HTERT RPE-1 (cell line): ENCODE results near the gene KLHL8.

Experiments used
- in situ Hi-C: fragments of 300-500 bp; cut with MboI; formaldehyde crosslinking; loops from 4 replicates; pipeline ENCODE4 v1.14.3; 2020; ENCODE audit warnings: low sequenced_read_pairs

KLHL8 gene

DNA sequence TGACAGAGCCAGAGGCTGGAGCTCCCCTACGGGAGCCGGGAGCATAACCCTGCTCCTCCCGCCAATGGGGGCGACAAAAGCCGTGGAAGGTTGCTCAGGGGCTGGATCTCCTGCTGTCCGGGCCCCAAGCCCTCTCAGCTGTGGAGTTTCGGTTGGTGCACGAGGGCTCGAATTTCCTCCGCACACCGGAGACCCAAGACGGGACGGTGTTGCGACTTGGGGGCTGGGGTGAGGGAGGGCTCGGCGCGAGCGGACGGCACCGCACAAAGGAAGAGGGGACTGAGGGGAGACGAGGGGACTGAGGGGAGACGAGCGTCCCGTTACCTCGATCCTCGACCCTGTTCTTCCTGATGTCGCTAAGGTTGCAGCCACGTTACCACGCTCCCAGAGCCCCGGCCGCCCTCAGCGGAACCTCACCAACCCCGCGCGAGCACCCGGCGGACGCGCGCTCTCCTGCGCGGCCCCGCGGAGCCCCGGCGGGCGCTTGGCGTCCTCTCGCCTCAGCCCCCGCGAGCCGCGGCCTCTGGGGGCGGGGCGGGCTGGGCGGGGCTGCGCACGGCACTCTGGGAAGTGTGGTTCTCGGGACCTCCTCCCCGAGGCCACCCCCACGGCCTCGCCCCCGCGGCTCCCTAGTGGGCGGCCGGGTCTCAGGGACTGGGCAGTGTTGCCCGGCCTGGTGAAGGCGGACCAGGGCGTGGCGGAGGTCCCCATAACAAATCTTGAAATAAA, at the start of gene KLHL8:
TSS of gene KLHL8 (minus strand) at position 525 of the 729 bp plus-strand sequence. CDS start 25,079 bp downstream, outside the sequence.
- in situ Hi-C loops: no loop called here

DNA sequence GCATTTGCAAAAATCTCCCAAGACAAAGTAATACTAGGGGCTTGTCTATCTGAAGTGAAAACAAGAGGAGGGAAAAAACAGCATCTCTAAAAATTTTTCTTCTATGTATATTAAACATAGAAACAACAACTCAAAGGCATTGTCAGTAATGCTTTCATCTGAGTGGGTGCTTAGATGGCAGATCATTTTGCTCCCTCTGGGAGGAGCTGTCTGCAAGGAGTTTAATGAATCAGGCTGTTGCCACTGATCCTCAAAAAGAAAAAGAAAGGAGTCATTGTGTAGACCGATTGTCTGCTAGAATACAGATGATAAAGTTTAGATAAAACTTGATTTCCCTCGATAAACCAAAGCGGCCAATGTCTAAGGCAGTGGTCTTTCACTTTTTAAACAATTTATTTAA, 49.7 kb upstream of the KLHL8 start:
- in situ Hi-C loops: no loop called here

DNA sequence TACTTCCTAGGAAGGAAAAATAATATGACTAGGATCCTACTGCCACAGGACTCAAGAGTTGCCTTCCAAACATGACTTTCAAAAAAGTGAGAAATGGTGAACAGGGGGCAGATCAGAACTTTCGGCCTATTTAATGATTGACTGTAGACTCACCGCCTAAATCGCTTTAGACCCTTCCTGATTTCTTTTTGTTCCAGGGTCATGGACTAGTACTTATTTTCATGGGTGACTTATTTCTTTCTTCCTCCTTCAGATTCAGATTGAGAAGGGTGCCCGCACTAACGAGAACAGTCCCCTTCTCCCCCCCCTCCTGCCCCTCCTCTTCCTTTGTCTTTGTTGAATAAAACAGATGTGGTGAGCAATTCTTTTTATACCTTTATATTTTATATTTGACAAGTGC, 48.0 kb upstream of the KLHL8 start:
- in situ Hi-C loops: no loop called here

DNA sequence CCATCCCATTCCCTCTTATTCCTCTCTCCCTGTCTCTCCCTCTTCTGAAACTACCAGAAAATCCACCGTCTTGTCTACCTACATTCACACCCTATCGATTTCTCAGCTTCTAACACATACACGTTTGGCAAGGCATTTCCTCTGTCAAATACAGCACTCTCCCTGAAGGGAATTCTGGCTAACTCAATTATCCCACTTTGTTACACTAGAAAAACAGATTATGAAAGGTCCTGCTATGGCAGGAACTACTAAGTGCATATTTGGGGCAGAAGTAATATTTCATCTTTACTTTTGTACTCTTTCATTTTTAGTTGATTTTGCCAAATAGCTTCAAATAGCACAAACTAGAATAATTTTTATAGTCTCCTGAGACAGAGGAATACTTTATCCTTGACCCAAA, 46.6 kb upstream of the KLHL8 start:
- in situ Hi-C loops: no loop called here

- in situ Hi-C loops: no loop called here
These were observed 42.5 kb upstream of the KLHL8 start for GRCh38 chr4:87262886-87263285.

DNA sequence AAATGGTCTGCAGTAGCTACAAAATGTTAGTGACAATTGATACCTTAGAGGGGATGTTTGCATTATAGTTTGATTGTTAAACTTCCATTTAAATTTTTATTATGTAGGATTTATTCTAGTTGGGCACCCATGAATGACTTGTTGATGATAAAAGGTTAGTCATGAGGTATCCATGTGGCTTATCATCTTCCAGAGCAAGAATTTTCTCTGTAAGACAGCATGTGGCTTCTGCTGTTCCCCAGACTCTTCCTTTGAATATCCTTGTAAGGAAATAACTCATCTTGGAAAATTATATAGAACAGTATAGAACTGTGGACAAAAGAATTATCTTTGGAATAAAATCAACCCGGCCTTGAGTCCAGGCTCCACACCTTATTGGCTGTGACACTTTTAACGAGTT, 40.1 kb upstream of the KLHL8 start:
- in situ Hi-C loops: no loop called here

DNA sequence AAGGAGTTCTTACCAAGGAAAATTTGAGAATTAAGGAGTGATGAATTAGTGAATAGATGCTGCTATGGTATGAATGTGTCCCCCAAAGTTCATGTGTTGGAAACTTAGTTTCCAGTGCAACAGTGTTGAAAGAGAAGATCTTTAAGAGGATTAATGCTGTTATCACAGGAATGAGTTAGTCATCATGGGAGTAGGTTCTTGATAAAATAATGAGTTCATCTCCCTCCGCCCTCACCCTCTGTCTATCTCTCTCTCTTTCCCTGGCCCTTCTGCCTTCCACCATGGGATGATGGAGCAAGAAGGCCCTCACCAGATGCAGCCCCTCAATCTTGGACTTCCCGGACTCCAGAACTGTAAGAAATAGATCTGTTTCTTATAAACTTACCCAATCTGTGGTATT, 38.3 kb upstream of the KLHL8 start:
- in situ Hi-C loops: no loop called here

- in situ Hi-C loops: no loop called here
These were observed 37.1 kb upstream of the KLHL8 start for GRCh38 chr4:87257523-87257922.

- in situ Hi-C loops: no loop called here
These were observed 35.3 kb upstream of the KLHL8 start for GRCh38 chr4:87255755-87256154.

DNA sequence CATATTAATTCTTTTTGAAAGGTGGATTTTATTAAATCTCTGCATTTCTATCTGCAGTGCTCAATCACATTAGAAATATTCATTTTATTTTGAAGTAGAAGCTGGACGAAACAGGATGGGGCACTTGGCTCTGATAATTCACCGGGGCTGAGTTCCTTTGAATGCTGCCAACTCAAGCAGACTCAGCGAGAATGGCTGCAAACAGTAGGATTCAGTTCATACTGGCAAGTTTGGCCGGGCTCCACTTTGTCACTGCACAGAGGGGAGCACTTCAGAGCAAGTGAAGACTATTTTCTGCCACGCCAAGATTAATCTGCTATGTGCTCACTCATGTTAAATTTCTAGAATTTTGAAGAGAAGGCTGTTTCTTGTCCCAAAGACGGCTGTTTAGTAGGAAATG, 30.7 kb upstream of the KLHL8 start:
- in situ Hi-C loops: no loop called here

- in situ Hi-C loops: no loop called here
These were observed 29.9 kb upstream of the KLHL8 start for GRCh38 chr4:87250294-87250693.

DNA sequence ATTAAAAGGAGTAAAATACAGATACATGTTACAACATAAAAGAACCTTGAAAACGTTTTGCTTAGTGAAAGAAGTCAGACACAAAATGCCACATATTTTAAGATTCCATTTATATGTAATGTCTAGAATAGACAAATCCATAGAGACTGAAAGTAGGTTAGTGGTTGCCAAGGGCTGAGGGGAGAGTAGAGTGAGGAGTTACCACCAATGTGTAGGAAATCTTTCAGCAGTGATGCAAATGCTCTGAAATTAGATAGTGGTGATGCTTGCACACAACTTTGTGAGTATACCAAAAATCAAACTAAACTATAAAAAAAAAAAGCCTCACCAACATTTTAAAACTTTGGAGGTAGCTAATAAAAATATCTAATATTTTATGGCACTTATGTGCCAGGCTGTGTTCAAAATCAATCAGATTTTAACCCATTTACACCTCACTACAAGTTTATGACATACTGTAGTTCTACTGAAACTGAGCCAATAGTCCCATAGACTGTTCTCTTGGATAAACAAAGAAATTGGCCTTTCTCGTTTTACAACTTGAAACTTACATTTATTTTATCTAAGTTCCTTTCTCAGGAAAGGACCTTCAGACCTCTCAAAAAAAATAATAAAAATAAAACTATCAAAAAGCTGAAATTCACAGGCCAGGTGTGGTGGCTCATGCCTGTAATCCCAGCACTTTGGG, 29.1 kb upstream of the KLHL8 start:
- in situ Hi-C loops: no loop called here

- in situ Hi-C loops: no loop called here
These were observed 23.1 kb upstream of the KLHL8 start for GRCh38 chr4:87243426-87244053.

- in situ Hi-C loops: no loop called here
These were observed 20.9 kb upstream of the KLHL8 start for GRCh38 chr4:87241336-87241735.

- in situ Hi-C loops: no loop called here
These were observed 19.9 kb upstream of the KLHL8 start for GRCh38 chr4:87240341-87240740.

DNA sequence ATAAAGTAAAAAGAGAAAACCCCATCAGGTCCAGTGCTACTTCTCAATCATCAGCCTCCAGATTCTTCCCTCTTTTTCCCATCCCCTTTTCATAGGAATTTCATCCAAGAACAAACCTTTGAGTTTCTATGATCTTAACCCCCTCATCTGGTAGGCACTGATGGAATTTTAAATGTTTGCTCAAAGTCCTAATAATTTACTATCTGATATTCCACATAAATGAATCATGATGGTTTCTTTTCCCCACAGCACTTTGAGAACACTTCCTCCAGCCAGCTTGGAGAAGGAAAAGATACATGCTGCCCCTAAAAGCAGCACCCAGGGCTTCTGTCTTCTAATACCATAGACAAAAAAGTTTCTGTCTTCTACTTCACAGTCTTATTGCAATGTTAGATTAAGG, 19.4 kb upstream of the KLHL8 start:
- in situ Hi-C loops: no loop called here

DNA sequence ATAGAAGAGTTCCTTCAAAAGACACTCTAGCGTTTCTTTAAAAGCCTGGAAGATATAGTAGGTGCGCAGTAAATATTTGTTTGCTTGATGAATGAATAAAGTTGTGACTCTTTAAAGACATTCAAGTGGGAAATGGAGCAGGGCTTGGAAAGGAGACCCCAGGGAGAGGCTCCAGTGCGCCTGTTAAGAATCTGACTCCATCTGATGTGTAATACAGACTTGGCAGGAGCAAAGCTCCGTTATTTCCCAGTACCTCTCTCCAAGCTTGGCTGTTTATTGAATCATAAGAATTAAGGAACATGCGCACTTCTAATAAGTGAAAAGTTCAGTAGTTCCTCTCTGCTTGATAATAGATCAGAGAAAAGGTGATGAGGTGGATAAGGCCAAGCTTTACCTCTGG, 18.8 kb upstream of the KLHL8 start:
- in situ Hi-C loops: no loop called here

GRCh38 chr4:87236861-87237260, 16.4 kb upstream of the KLHL8 start:
- in situ Hi-C loops: no loop called here

DNA sequence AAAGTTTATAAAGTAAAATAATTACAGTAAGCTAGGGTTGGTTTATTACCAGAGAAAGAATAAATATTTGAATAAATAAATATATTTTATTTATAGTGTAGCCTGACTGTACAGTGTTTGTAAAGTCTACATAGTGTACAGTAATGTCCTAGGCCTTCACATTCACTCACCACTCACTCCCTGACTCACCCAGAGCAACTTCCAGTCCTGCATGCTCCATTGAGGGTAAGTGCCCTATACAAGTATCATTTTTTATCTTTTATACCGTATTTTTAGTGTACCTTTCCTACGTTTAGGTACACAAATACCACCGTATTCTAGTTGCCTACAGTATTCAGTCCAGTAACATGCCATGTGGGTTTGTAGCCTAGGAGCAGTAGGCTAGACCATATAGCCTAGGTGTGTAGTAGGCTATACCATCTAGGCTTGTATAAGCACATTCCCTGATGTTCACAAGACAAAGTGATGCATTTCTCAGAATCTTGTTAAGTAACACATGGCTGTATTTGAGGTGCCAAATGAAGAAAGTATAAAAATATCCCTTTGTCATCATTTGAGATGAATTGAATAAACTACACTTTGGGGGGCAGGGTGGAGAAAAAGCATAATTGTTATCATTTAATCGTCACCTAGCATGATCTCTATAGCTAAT, 14.7 kb upstream of the KLHL8 start:
- in situ Hi-C loops: no loop called here

DNA sequence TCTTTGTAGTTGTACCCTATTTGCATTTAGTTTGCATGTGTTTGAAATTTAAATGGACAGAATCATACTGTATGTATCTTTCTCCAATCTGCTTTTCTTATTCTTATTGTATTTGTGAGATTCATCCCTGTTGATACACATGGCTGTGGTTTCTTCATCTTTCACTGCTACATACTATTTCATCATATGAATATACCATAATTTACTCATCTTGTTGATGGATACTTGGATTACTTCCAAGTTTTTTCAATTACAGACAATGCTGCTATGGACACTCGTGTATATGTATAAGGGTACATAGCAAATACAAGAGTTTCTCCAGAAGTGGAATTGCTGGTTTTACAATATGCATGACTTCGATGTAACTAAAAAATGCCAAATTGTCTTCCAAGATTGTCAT, 11.8 kb upstream of the KLHL8 start:
- in situ Hi-C loops: no loop called here

- in situ Hi-C loops: no loop called here
These were observed 10.4 kb upstream of the KLHL8 start for GRCh38 chr4:87230806-87231205.

DNA sequence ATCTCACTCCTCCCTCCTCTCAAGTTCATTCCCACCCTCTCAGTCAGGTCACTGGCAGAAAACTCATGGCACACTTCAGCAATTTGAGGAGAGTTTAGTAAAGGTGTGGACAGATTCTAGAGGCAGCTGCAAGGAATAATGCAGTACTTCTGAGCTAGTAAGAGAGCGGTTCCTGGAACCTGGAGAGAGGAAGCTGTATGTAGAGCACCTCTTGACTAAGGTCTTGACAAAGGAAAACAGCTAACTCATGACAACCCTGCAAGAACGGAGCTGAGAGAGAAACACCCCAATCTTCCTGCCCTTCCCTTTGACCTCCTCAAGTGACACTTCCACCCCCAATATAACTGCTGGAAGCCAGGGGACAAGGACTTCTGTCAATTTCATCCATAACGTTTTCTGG, 9.6 kb upstream of the KLHL8 start:
- in situ Hi-C loops: no loop called here
